OCI-LY3 (cell line): ENCODE measurements around the gene DESI2.

Source experiments
- H2AFZ ChIP-seq: fragments of 200-600, 300-600 bp; shearing (Covaris generic); 2 replicates; pipeline ENCODE4 v1.6.0; 2014; ENCODE audit warnings: antibody characterized with exemption, low read depth, low read length
- H3K27ac ChIP-seq: fragments of 200-600, 300-600 bp; sonication (generic); 2 replicates; pipeline ENCODE4 v1.5.1; 2014; ENCODE audit warnings: mild to moderate bottlenecking, low read length, moderate library complexity, mixed read lengths
- H3K27me3 ChIP-seq: fragments of 200-600, 300-600 bp; sonication (generic); 2 replicates; pipeline ENCODE4 v1.6.1; 2014; ENCODE audit warnings: low read depth, low read length, mixed read lengths
- H3K36me3 ChIP-seq: fragments of 200-600, 300-600 bp; sonication (generic); replicated peaks from 2 replicates; pipeline ENCODE3; 2014; ENCODE audit warnings: low read depth, low read length, mixed read lengths
- H3K4me1 ChIP-seq: fragments of 300-600, 200-600 bp; sonication (generic); 2 replicates; pipeline ENCODE4 v1.6.1; 2014; ENCODE audit warnings: low read length, mixed read lengths
- H3K4me2 ChIP-seq: fragments of 200-600, 300-600 bp; sonication (generic); 2 replicates; pipeline ENCODE4 v1.6.1; 2014; ENCODE audit warnings: low read length, mixed read lengths
- H3K4me3 ChIP-seq: fragments of 300-600, 200-600 bp; sonication (generic); 2 replicates; pipeline ENCODE4 v1.5.1; 2014; ENCODE audit warnings: antibody characterized with exemption, mild to moderate bottlenecking, low read length, moderate library complexity
- H3K79me2 ChIP-seq: fragments of 300-600, 200-600 bp; shearing (Covaris generic); 2 replicates; pipeline ENCODE4 v1.6.1; 2014; ENCODE audit warnings: mild to moderate bottlenecking, low read length, mixed read lengths
- H3K9ac ChIP-seq: fragments of 300-600, 200-600 bp; shearing (Covaris generic); 2 replicates; pipeline ENCODE4 v1.6.0; 2014; ENCODE audit warnings: mild to moderate bottlenecking, low read length, moderate library complexity
- H3K9me3 ChIP-seq: fragments of 200-600, 300-600 bp; shearing (Covaris generic); 2 replicates; pipeline ENCODE4 v1.6.1; 2014; ENCODE audit warnings: low read length, mixed read lengths; ENCODE audit not compliant: insufficient read depth
- H4K20me1 ChIP-seq: fragments of 200-600, 300-600 bp; sonication (generic); 2 replicates; pipeline ENCODE4 v1.6.1; 2016; ENCODE audit warnings: low read length, mixed read lengths; ENCODE audit not compliant: insufficient read depth
- CTCF ChIP-seq: fragments of 200-600, 300-600 bp; sonication (generic); IDR thresholded peaks from 2 replicates; pipeline ENCODE4 v1.5.1; 2014; ENCODE audit warnings: antibody characterized with exemption, low read length, low read depth
- EZH2phosphoT487 ChIP-seq: fragments of 200-600 bp; shearing (Covaris generic); IDR thresholded peaks from 2 replicates; pipeline ENCODE4 v1.6.1; 2018; ENCODE audit warnings: antibody characterized with exemption, mixed run types, low read depth

Gene DESI2

GRCh38 chr1:244614879-244615278, 38.0 kb upstream of the DESI2 start:
- no peak overlapping the region for H3K4me2 ChIP-seq
- no peak overlapping the region for H3K9ac ChIP-seq
- H3K36me3 ChIP-seq, result no peaks in the 10 kb centered on the region
- H4K20me1 ChIP-seq, result no peaks in the 10 kb centered on the region
- no peaks in the 10 kb centered on the region for H3K4me1 ChIP-seq
- no peak overlapping the region for H3K4me3 ChIP-seq
- TF ChIP-seq CTCF (no peak), EZH2phosphoT487 (no peak)
- H2AFZ ChIP-seq, result no peak overlapping the region
- no peaks in the 10 kb centered on the region for H3K9me3 ChIP-seq
- peaks cover 10% of the 10 kb centered on the region; the same call in 1 of the 2 replicates for H3K27me3 ChIP-seq
- H3K27ac ChIP-seq, result no peak overlapping the region
- H3K79me2 ChIP-seq, result no peaks in the 10 kb centered on the region

- Histone ChIP-seq H3K79me2 (no peaks in the 10 kb centered on the region), H3K9ac (no peak overlapping the region), H4K20me1 (no peaks in the 10 kb centered on the region), H3K9me3 (no peaks in the 10 kb centered on the region), H3K27ac (no peak overlapping the region), H3K36me3 (no peaks in the 10 kb centered on the region), H3K4me2 (no peak overlapping the region), H3K4me3 (no peak overlapping the region), H2AFZ (no peak overlapping the region), H3K27me3 (peaks cover 10% of the 10 kb centered on the region; the same call in 1 of the 2 replicates), H3K4me1 (no peaks in the 10 kb centered on the region)
- TF ChIP-seq EZH2phosphoT487, result no peak
- no peak for TF ChIP-seq CTCF
Measured at GRCh38 chr1:244615301-244615700, 37.6 kb upstream of the DESI2 start.

GRCh38 chr1:244626709-244627108, 26.2 kb upstream of the DESI2 start:
- TF ChIP-seq EZH2phosphoT487 (no peak), CTCF (no peak)
- H2AFZ ChIP-seq, result peak overlapping the region; percentile 4; the same call in 1 of the 2 replicates
- H3K4me1 ChIP-seq, result no peaks in the 10 kb centered on the region
- no peak overlapping the region for H3K27ac ChIP-seq
- no peak overlapping the region for H3K4me3 ChIP-seq
- no peaks in the 10 kb centered on the region for H3K9me3 ChIP-seq
- no peak overlapping the region for H3K9ac ChIP-seq
- H3K4me2 ChIP-seq, result 0 out of 2 replicates have a peak overlapping the region, but pooled peaks have one; percentile 15
- no peaks in the 10 kb centered on the region for H3K79me2 ChIP-seq
- H3K36me3 ChIP-seq, result no peaks in the 10 kb centered on the region
- H4K20me1 ChIP-seq, result no peaks in the 10 kb centered on the region
- H3K27me3 ChIP-seq, result peaks cover 15% of the 10 kb centered on the region

GRCh38 chr1:244628789-244629188, 24.1 kb upstream of the DESI2 start:
- Histone ChIP-seq H3K27me3 (peaks cover 21% of the 10 kb centered on the region), H4K20me1 (no peaks in the 10 kb centered on the region), H3K79me2 (no peaks in the 10 kb centered on the region), H3K9ac (no peak overlapping the region), H3K36me3 (no peaks in the 10 kb centered on the region), H3K4me3 (no peak overlapping the region), H2AFZ (no peak overlapping the region), H3K27ac (no peak overlapping the region), H3K9me3 (no peaks in the 10 kb centered on the region), H3K4me1 (no peaks in the 10 kb centered on the region), H3K4me2 (no peak overlapping the region)
- TF ChIP-seq EZH2phosphoT487, result no peak
- no peak for TF ChIP-seq CTCF
